Stimulated activated CD8-positive, alpha-beta memory T cell treated with anti-CD3 and anti-CD28 coated beads, Interleukin-15, amount 100 ng/mL, for 24 hours (primary cell): ENCODE data around the gene DGKB.
"Not testable (repeated sequence)": the region's sequence is repeated elsewhere in the genome, so short reads cannot be mapped to it uniquely, and the experiment has no call there.

Experiments
- DNase-seq: peaks from one replicate; pipeline ENCODE4 v3.0.0-alpha.2; 2020; ENCODE audit warnings: low read depth

Gene DGKB

DNA sequence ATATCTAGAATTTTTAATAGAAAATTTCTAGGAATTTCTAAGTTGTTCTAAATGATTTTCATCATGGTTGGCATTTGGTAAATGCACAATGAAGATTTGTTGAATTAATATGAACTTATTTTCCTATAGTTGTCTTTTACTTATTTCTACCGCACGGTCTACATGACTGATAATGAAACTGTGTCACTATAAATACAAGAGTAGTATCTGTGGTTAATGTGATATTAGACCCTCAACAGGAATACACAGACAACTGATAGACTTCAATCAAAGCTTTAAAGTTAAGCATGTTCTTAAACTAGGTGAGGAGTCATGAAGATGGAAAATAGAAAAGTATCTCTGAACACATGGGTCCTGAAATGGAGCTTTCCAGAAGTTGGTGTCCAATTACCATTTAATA lies 615.2 kb downstream of the DGKB start:
- DNase-seq: no peak

DNA sequence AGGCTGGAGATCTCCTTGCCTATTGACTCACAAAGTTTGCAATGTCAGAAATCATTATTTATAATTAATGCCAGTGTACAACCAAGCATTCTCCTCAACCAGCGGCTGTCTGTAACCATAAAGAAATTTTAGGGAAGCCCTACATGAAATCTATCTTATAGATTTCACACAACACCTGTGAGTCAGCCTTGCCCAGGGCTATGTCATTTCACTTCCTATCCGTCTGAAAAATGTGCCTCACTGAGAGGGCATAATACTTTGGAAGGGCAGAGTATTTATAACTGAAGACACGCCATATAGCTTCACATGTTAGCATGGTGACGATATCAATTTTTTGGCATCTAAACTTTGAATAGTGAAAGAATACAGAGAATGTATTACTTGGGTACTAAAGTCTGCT lies 616.5 kb downstream of the DGKB start:
- DNase-seq: no peak

DNA sequence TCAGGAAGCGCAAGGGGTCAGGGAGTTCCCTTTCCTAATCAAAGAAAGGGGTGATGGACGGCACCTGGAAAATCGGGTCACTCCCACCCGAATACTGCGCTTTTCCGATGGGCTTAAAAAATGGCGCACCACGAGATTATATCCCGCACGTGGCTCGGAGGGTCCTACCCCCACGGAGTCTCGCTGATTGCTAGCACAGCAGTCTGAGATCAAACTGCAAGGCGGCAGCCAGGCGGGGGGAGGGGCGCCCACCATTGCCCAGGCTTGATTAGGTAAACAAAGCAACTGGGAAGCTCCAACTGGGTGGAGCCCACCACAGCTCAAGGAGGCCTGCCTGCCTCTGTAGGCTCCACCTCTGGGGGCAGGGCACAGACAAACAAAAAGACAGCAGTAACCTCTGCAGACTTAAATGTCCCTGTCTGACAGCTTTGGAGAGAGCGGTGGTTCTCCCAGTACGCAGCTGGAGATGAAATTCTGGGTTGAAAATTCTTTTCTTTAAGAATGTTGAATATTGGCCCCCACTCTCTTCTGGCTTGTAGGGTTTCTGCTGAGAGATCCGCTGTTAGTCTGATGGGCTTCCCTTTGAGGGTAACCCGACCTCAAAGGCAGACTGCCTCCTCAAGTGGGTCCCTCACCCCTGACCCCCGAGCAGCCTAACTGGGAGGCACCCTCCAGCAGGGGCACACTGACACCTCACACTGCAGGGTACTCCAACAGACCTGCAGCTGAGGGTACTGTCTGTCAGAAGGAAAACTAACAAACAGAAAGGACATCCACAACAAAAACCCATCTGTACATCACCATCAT lies 623.3 kb downstream of the DGKB start:
- DNase-seq: not testable (repeated sequence)

DNA sequence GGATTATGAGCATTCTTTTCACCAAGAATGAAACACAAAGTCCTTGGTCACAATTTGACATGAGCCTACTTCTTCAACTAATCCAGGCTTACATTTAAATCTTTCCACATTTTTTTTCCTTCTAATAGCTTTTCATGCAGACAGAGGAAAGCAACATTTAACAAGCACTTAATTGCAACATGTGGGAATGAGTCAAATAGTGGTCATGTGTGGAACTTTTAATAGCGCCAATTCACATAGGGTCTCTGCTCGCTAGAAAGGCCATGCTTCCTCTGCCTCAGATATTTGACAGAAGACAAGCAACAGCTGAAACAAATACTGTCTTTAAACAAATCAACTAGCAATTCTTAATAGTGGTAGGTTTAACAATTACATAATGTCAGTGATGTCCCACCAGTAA lies 627.2 kb downstream of the DGKB start:
- no peak for DNase-seq

DNA sequence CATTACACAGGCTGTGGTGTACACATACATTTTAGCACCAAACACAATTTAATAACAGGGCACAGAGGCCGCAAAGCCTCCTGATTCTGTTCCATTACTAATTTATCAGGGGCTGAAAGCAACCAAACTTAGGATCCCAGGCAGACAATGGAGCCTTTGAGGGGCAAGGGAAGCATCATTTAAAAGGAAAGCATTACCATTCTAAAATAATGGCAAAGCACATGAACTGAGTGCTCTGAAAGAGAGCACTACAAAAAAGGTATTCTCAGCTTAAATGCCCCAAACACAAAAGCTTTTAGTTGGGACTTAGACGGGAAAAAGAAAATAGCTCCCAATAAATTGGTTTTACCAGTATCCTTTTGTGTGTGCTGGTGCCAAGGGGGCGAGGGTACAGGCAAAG lies 631.1 kb downstream of the DGKB start:
- no peak for DNase-seq

DNA sequence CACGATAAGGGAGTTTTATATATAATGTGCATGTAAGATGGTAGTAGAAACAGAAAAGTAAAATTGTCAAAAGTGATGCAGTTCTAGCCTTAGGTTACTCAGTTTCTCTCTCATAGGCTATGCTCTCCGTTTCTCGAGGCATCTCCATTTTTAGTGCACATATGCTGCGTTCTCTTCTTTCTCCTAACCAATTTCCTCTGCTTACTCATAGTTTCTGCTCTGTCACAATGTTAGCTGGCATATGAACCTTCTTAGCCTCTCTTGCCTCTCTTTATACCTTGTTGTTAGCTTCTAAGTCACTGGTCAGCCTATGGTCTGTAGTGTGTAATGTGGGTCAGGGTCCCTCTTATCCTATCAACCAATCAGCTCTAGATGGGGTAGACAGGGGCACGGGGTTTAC lies 632.5 kb downstream of the DGKB start:
- DNase-seq: no peak

DNA sequence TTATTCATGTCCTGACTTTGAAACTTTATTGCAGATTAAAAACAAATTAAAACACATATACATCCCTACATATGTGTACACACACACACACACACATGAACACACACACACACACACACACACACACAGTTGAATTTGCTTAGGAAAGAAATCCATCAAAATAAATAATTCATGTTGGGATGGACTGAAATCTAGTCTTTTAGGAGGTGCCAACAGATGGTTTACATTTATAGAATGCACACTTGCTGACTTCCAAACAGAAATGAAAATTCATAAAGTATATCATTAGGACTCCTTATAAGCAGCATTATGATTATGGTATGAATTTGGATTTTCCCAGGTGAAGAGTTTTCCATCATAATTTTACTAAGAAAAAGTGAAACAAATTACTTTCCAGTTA lies 642.5 kb downstream of the DGKB start:
- no peak for DNase-seq

DNA sequence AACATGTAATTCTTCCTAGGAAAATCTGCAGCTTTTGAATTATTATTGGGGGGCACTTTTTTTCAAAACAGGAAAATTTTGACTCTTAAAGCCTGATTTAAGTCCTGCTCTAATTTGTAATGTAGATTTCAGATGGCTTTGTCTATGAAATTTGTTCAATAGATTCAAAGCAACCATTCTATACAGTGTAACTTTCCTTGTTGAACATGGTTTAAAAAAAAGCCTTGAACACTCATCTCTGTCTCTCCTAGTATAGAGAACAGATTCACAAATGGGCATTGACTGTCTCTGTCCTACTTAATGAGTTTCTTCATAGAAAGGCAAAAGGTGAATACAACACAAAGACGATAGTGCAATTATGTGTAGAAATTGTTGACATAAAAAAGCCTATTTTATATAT lies 643.7 kb downstream of the DGKB start:
- DNase-seq: no peak

DNA sequence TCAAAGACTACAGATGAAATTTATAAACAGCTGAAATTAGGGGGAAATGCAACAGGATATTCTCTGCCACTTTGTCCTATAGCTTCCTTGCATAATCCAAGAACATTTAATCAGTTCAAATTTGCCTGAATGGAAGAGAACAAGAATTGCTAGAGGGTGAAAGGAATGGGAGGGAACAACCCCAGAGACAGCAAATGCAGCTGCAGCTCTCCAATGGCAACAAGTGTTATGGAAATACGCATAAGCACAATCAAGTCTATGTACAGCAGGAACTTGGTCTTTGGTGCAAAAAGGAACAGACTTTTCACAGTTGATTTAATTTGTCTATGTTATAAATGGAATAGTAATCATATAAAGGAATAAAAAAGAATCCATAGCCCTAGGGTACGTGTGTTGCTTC lies 644.1 kb downstream of the DGKB start:
- DNase-seq: no peak

DNA sequence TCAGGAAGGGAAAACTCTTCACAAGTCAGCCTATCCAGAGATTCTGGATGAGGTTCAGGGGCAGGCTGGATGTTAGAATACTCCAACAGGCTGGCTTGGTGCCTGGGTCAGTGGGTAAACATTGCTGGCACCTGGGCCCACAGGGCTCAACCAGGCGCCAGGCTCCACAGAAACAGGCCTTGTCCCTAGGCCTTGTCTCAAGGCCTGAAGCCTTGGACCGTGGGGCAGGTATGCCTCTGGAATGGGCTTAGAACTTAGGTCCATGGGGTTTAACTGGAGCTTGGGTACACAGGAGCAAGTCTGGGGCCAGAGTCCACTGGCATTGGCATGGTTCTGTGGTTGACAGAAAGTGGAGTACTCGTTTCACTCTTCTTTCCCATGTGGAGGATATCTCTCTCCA lies 650.1 kb downstream of the DGKB start:
- DNase-seq: no peak

DNA sequence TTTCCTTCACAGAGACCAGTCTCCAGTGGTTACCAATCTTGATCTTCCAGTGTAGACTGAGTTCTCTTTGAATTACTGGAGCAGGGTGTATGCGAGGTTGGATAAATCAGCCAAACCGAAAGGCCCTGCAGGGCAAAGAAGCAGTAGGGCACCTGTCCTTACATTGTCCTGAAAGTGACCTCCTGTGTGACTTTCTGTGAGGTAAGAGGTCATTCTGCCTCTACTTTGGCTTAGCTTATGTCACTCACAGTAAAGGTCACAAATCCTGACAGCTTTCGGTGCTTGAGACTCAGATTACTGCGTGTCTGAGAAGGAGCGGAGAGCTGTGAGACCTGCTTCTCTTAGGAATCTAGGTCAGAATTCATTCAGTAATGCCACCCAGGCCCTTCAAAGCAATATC lies 660.4 kb downstream of the DGKB start:
- no peak for DNase-seq

DNA sequence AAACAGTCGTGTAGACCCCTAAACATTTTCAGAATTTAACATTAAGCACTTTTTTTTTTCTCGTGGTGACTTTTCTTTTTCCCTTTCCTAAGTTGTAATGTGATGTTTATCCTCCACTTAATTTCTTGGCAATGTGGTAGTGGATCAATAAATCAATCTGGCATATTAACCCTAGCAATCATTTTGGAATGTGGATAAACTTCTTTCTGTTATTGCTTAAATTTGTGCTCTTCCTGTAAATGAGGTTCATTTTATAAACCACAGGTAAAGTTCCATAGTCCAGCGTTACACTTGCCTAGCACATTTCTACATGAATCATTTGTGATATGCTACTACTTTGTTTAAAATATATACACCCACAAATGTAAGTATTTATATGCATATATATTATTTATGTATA lies 665.7 kb downstream of the DGKB start:
- DNase-seq: no peak

DNA sequence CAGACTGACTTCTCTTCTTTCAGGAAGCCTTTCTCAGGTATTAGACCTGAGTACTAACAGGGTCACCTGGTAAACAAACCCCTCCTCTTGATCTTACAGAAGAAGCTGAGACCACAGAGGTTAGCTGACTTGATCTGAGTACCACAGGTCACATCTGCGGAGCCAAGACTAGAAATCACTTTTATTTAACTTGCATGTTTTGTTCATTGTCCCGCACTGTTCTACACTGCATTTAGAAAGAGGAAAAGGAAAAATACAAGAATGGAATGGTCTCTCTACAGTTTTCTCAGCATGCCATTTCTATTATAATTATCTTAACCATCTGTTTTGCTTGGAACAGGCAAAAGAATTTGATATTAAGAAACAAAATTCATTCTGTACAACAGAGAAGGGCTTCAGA lies 667.5 kb downstream of the DGKB start:
- no peak for DNase-seq

DNA sequence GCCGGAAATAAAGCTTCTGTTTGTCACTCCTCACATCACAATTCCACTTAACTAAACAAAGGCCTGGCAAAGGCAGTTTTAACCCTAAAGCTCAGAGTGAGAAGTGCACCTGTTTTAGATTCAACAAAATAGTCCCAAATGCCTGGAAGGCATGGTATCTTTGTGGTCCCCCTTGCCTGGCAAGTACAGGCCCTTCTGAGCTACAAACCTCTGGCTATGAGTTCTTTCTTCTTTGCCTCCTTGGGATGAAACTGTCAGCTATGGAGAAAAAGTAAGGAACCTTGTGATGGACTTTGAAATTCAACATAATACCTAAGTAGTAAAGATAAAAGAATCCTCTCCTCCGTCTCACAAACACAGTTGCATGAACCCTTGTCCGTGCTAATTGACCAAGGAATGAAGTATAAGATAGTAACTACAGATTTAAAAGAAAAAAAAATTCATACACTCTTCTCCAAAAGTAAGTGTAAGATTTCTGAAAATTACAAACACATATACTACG lies 668.6 kb downstream of the DGKB start:
- no peak for DNase-seq

DNA sequence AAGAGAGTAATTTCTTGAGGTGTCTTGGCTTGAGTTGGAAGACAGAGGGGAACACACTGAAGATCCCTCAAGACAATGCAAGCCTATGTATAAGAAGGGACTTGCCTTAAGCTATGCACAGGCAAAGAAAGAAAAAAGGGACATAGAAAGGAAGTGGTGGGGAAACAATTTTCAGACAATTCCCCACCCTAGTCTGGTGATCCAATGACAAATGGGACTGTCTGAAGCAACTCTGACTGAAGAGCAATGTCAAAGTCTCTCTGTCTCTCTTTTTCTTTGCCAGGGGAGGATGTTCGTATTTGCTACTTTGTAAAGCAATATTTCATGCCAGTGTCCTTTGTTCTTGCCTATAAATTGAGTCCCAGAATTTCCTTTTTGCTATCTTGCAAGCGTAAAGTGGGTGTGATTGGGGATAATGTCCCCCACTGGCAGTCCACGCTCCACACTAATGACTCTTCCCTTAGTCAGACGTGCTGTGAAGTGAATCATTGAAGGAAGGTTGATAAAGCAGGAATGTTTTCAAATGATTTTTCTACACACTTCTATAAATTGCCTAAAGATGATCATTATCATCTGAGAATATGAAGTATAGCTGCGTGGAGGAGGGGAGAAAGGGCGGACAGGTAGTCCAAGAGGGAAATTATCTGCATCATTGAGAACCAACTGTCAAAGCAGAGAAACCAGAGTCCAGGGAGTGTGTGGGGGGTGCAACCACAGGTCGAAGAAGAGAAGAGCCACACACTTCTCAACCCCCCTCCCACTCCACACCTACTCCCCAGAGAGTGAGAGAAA lies 669.3 kb downstream of the DGKB start:
- DNase-seq: no peak

DNA sequence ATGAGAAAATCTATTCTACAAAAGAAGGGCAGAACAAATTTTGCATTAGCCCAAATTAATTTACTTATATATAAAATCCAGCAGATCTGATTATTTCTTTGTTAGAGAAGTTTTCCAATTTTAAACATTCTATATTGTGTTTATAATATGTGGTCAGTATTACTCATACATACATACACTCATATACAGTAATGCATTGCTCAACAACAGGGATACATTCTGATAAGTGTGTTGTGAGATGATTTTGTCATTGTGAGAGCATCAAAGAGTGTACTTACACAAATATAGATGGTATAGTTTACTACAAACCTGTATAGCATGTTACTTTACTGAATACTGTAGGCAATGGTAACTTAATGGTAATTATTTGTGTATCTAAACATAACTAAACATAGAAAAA lies 673.5 kb downstream of the DGKB start:
- DNase-seq: no peak

DNA sequence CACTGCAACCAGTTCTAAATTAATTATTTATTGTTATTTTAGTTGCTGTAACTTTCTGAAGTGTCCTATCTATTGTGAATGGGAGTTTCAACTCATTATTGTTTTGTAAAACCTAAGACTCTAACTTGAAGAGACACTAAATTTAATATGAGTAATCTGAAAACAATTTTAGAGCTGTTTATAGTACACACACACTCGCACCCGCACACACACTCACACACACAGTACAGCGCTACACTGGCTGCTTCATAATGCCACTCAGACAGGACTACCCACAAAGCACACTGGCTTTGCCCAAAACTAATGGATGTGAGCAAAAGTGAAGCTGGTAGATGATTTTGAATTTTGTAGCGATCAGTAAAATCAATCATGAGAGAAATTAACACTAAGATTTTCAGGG lies 674.2 kb downstream of the DGKB start:
- no peak for DNase-seq

DNA sequence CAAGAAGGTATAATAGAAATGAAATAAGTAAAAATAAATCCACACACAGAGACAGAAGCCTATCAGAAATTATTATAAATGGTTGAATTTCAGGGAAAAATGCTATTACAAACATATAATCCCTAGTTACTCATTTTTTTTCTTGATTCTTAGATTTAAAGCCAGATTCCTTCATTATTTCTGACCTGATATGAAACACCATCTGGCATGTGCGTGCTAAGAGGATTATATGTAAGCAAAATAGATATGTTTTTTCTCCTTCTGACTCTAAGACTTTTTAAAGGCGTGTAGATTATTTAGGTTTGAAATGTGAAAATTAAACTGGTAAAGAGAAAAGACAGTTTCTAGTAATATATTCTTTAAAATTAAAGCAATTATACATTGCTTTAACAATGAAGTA lies 676.4 kb downstream of the DGKB start:
- DNase-seq: no peak

DNA sequence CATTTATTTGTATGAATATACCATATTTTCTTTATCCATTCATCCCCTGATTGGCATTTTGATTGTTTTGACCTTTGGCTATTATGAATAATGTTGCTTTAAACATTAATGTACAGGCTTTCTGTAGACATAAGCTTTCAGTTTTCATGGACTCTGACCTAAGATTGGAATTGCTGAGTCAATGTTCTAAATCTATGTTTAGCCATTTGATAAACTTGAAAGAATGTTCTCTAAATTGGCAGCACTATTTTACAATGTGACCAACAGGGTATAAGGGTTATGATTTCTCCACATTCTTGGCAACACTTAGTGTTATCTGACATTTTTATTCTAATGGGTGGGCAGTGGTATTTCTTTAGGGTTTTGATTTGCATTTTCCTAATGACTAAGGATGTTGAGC lies 683.4 kb downstream of the DGKB start:
- DNase-seq: no peak

DNA sequence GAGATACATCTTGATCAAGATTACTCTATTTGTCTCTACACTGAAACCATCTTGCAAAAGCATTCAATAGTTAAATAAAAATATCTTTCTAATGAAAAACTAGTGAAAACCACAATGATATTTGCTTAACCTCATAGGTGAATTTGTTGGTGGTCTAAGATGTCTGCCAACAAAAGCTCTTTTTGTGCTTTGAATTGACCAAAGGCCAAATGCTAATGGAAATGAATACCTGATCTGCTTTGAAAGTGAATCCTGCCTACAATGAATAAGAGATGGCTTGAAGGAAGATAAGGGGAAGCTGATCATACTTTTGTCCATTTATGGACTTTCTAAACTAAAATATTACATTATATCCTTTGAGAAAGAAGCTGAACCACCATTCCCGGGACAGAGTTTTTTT lies 684.2 kb downstream of the DGKB start:
- no peak for DNase-seq

DNA sequence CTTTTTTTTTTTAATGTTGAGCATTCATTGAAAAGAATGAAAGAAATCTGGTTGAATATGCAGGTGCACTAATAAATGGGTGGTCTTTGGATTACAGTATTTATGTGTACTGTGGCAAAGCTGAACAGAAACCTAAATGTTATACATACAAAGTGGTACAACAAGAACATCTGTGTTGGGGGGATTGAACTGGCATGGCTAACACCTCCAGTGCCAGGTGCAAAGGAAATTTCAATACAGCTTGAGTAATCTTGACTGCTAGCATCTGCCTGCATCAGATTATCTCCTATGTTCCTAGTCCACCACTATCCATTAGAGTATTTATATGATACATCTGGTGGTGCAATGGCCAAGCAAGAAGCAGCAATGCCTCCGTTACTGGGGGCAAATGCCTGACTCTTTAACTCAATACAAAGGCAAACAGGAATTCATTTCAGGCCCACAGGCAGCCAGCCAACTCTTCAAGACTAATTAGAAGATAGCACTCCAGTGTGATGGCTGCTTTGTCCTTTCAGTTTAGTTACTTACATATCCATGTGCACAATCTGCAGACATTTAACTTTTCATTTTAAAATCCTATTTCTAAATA lies 692.6 kb downstream of the DGKB start:
- DNase-seq: no peak

DNA sequence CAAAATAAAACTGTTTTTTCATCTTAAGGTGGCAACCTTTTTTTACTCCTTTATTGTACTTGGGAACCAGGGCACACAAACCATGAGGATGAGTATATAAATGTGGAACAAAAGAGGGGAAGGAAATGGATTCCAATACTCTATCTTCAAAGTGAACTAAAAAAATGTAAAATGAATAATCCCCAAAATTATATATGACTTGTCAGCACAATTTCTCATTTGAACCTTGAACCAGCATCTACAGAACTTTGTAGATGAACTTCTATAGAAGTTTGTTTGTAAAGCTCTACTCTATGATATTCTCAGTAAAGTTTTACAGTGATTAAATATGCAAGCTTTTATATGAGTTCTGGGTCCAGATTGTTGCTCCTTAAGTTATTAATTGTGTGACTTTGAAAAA lies 694.8 kb downstream of the DGKB start:
- no peak for DNase-seq

DNA sequence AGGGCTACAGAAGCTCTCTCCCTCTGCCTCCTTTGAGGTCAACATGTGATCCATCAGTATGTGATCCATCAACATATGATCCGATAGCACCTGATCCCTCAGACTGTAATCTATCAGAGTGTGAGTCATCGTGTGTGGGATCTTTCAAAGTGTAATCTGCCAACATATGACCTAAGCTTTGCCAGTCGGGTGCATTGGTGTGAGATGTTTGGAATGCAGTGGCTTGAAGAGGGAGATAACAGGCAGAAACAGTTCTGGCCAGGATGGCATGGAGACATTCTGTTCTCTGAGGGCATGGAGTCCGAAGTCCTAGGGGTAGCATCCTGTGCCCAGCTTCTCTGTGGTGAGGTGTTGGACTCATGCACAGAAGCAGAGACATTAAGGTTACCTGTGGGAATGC lies 695.4 kb downstream of the DGKB start:
- no peak for DNase-seq
